ENCODE results near the gene ZFYVE9.

- TF ChIP-seq, protein P1, sequence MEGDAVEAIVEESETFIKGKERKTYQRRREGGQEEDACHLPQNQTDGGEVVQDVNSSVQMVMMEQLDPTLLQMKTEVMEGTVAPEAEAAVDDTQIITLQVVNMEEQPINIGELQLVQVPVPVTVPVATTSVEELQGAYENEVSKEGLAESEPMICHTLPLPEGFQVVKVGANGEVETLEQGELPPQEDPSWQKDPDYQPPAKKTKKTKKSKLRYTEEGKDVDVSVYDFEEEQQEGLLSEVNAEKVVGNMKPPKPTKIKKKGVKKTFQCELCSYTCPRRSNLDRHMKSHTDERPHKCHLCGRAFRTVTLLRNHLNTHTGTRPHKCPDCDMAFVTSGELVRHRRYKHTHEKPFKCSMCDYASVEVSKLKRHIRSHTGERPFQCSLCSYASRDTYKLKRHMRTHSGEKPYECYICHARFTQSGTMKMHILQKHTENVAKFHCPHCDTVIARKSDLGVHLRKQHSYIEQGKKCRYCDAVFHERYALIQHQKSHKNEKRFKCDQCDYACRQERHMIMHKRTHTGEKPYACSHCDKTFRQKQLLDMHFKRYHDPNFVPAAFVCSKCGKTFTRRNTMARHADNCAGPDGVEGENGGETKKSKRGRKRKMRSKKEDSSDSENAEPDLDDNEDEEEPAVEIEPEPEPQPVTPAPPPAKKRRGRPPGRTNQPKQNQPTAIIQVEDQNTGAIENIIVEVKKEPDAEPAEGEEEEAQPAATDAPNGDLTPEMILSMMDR (IDR thresholded peaks at IDR 0.05; ENCODE audit: poor library complexity, severe bottlenecking) = no peak
- TF ChIP-seq POLR2AphosphoS5 (IDR thresholded peaks at IDR 0.05) (no peak), REST (IDR thresholded peaks at IDR 0.05; ENCODE audit: borderline replicate concordance) (no peak)
These were observed 39.4 kb upstream of the ZFYVE9 start for GRCh38 chr1:52102336-52103013.
